Activated T-cell treated with anti-CD3 and anti-CD28 coated beads, Interleukin-2, amount 50 U/mL, for 4 hours (primary cell): ENCODE results near the gene PACSIN1. TPM values are rescaled to one million over a fixed set of nuclear protein-coding genes. Genes with fewer than 3 reads are reported as not detected.

Source experiments
- ATAC-seq, 2 donors: fragments of 200-7000 bp; cut with Tn5 transposase; one replicate each; pipeline ENCODE4 v1.10.0; 2021
- DNase-seq: peaks from one replicate; pipeline ENCODE4 v3.0.0-alpha.2; 2020
- H3K27me3 Mint-ChIP-seq: one replicate; pipeline ENCODE4 v1.8.0; 2021; ENCODE audit warnings: low read depth, mixed read lengths
- H3K36me3 Mint-ChIP-seq: one replicate; pipeline ENCODE4 v1.8.0; 2022; ENCODE audit warnings: mixed read lengths; ENCODE audit not compliant: insufficient read depth
- H3K4me1 Mint-ChIP-seq: one replicate; pipeline ENCODE4 v1.8.0; 2021; ENCODE audit warnings: low read depth, mixed read lengths
- H3K4me3 Mint-ChIP-seq: one replicate; pipeline ENCODE4 v1.8.0; 2021; ENCODE audit warnings: mild to moderate bottlenecking, moderate library complexity, mixed read lengths
- H3K9me3 Mint-ChIP-seq: one replicate; pipeline ENCODE4 v1.8.0; 2021; ENCODE audit warnings: mixed read lengths
- total RNA-seq, 3 donors: library from RNA; stranded (reverse); gene quantifications; one replicate each; pipeline ENCODE4 v1.2.1, GENCODE V29; 2021

PACSIN1 gene
- total RNA-seq, 3 donors from 2014 or later: 0.05 TPM; not detected in 2

GRCh38 chr6:34578445-34579262 is 112.8 kb downstream of the PACSIN1 start:
- ATAC-seq: no peak
- no peaks in the 10 kb centered on the region for H3K9me3 Mint-ChIP-seq
- no peaks in the 10 kb centered on the region for H3K36me3 Mint-ChIP-seq
- H3K27me3 Mint-ChIP-seq: no peaks in the 10 kb centered on the region
- H3K4me1 Mint-ChIP-seq: peaks cover 6% of the 10 kb centered on the region
- no peak overlapping the region for H3K4me3 Mint-ChIP-seq
- DNase-seq: no peak

- no peak overlapping the region for H3K4me3 Mint-ChIP-seq
- DNase-seq (no peak), ATAC-seq (no peak)
- no peaks in the 10 kb centered on the region for H3K27me3 Mint-ChIP-seq
- no peaks in the 10 kb centered on the region for H3K36me3 Mint-ChIP-seq
- peaks cover 6% of the 10 kb centered on the region for H3K4me1 Mint-ChIP-seq
- no peaks in the 10 kb centered on the region for H3K9me3 Mint-ChIP-seq
These were observed 115.1 kb downstream of the PACSIN1 start for GRCh38 chr6:34580707-34581560.

- Mint-ChIP-seq H3K36me3 (no peaks in the 10 kb centered on the region), H3K27me3 (no peaks in the 10 kb centered on the region), H3K9me3 (no peaks in the 10 kb centered on the region), H3K4me1 (peaks cover under 1% of the 10 kb centered on the region), H3K4me3 (no peak overlapping the region)
- DNase-seq: no peak
- no peak for ATAC-seq
These were observed 115.7 kb downstream of the PACSIN1 start for GRCh38 chr6:34581561-34581920.

GRCh38 chr6:34583461-34583860 is 117.6 kb downstream of the PACSIN1 start:
- no peak overlapping the region for H3K4me3 Mint-ChIP-seq
- DNase-seq: no peak
- no peaks in the 10 kb centered on the region for H3K9me3 Mint-ChIP-seq
- no peaks in the 10 kb centered on the region for H3K27me3 Mint-ChIP-seq
- H3K36me3 Mint-ChIP-seq: no peaks in the 10 kb centered on the region
- H3K4me1 Mint-ChIP-seq: no peaks in the 10 kb centered on the region
- no peak for ATAC-seq

GRCh38 chr6:34583861-34584604 is 118.2 kb downstream of the PACSIN1 start:
- Mint-ChIP-seq H3K9me3 (no peaks in the 10 kb centered on the region), H3K4me1 (no peaks in the 10 kb centered on the region), H3K36me3 (no peaks in the 10 kb centered on the region), H3K4me3 (no peak overlapping the region), H3K27me3 (no peaks in the 10 kb centered on the region)
- DNase-seq: no peak
- no peak for ATAC-seq

- Mint-ChIP-seq H3K4me1 (no peaks in the 10 kb centered on the region), H3K36me3 (peaks cover 3% of the 10 kb centered on the region), H3K4me3 (no peak overlapping the region), H3K9me3 (no peaks in the 10 kb centered on the region), H3K27me3 (no peaks in the 10 kb centered on the region)
- ATAC-seq (no peak), DNase-seq (no peak)
These were observed 118.8 kb downstream of the PACSIN1 start for GRCh38 chr6:34584694-34585093.

Other genes with a start within 250 kb of the PACSIN1 start
- 100 to 1,000 TPM; 646 to 976 (median 781) TPM for gene HMGA1, start 229.2 kb upstream of the PACSIN1 start, total RNA-seq
- 10 to 100 TPM; 12.3 to 14.9 (median 13.0) TPM for gene SMIM29, start 217.1 kb upstream of the PACSIN1 start, total RNA-seq
- 10 to 100 TPM; 26.1 to 28.1 (median 26.2) TPM for gene NUDT3, start 73.4 kb upstream of the PACSIN1 start, total RNA-seq
- 1,000 to 10,000 TPM; 2,110 to 2,267 (median 2,151) TPM for gene RPS10, start 40.0 kb upstream of the PACSIN1 start, total RNA-seq
- gene SPDEF, start 90.3 kb downstream of the PACSIN1 start, total RNA-seq: under 1 TPM; 0.13 to 0.24 (median 0.14) TPM
- 10 to 100 TPM; 47.0 to 57.6 (median 53.4) TPM for gene ILRUN, start 230.7 kb downstream of the PACSIN1 start, total RNA-seq